HepG2 (cell line): ENCODE results near the gene FAM199X. TPM values are rescaled to one million over a fixed set of nuclear protein-coding genes. Genes with fewer than 3 reads are reported as not detected.

Source experiments
- ATAC-seq: fragments of 200-7000 bp; cut with Tn5 transposase; 3 replicates; pipeline ENCODE4 v1.9.1; 2020; ENCODE audit warnings: mild to moderate bottlenecking, moderate library complexity
- BruUV-seq: library from RNA; stranded (reverse); fragments of 400-500 nt; replicated peaks from 2 replicates; lab custom pipeline; 2021; lab: Mats Ljungman, UMichigan
- CTCF ChIA-PET: fragments of 300-600 bp; formaldehyde crosslinking; extraction: SDS; loops from one replicate; lab custom pipeline; 2021; ENCODE audit warnings: low total read pairs, inconsistent platforms, low intra/inter-chr PET ratio; lab: Yijun Ruan, JAX
- POLR2A ChIA-PET: fragments of 350-600 bp; sonication (Branson Sonifier 250); formaldehyde crosslinking; loops from one replicate; lab custom pipeline; 2020; ENCODE audit warnings: antibody characterized with exemption, inconsistent platforms; lab: Yijun Ruan, JAX
- DNase-seq: peaks from one replicate; pipeline ENCODE4 v3.0.0-alpha.2; 2015; ENCODE audit warnings: low spot score
- FAIRE-seq: peaks from 3 replicates; lab custom pipeline; 2011; peaks lifted over from hg19 to GRCh38; lab: Jason Lieb, UNC
- H2AFZ ChIP-seq: one replicate; pipeline ENCODE4 v1.6.1; 2011; ENCODE audit warnings: low read length, inconsistent platforms
- H3K27ac ChIP-seq: fragments of 300-600 bp; 3 replicates; pipeline ENCODE4 v1.8.0; 2011; ENCODE audit warnings: mixed run types, mild to moderate bottlenecking, mixed read lengths, low read length, inconsistent platforms; ENCODE audit not compliant: insufficient read depth; ENCODE audit errors: extremely low read length
- H3K27me3 ChIP-seq, 2 experiments: fragments of 200-600 bp in 1 of 2; 2 replicates in 1 of 2; 3 replicates in 1 of 2; pipeline versions ENCODE4 v1.6.0 to v1.8.0; 2011; ENCODE audit warnings: low read length in 2 of 2, mild to moderate bottlenecking in 2 of 2, moderate library complexity in 2 of 2, inconsistent platforms in 1 of 2; ENCODE audit not compliant: insufficient read depth in 2 of 2, control insufficient read depth in 1 of 2
- H3K36me3 ChIP-seq, 2 experiments: fragments of 200-600 bp in 1 of 2; replicated peaks in 1 of 2; 2 replicates in 1 of 2; 3 replicates in 1 of 2; pipeline versions ENCODE4 v1.5.1 to v1.8.0; 2011; ENCODE audit warnings: low read length in 2 of 2, inconsistent platforms in 1 of 2; ENCODE audit not compliant: insufficient read depth in 2 of 2, control insufficient read depth in 1 of 2
- H3K4me1 ChIP-seq: 2 replicates; pipeline ENCODE4 v1.5.1; 2012; ENCODE audit warnings: low read length, inconsistent platforms; ENCODE audit not compliant: insufficient read depth
- H3K4me2 ChIP-seq: 2 replicates; pipeline ENCODE4 v1.6.0; 2011; ENCODE audit warnings: low read depth, low read length, inconsistent platforms
- H3K4me3 ChIP-seq, 3 experiments: fragments of 200-600 bp in 1 of 3; sonication (generic), shearing (Covaris generic) in 1 of 3; replicated peaks in 1 of 3; 2 replicates each; pipeline ENCODE4 v1.5.1; 2011 to 2016; ENCODE audit warnings: low read length in 3 of 3, inconsistent platforms in 2 of 3, low read depth in 2 of 3, mild to moderate bottlenecking in 2 of 3, control low read depth in 1 of 3, mixed read lengths in 1 of 3; ENCODE audit not compliant: insufficient read depth in 1 of 3
- H3K79me2 ChIP-seq: one replicate; pipeline ENCODE4 v1.6.1; 2011; ENCODE audit warnings: low read length, inconsistent platforms; ENCODE audit not compliant: insufficient read depth
- H3K9ac ChIP-seq: 2 replicates; pipeline ENCODE4 v1.6.0; 2011; ENCODE audit warnings: mild to moderate bottlenecking, low read depth, low read length, inconsistent platforms; ENCODE audit not compliant: insufficient read depth
- H3K9me3 ChIP-seq: 2 replicates; pipeline ENCODE4 v1.5.1; 2012; ENCODE audit warnings: mild to moderate bottlenecking, low read length
- H4K20me1 ChIP-seq: 2 replicates; pipeline ENCODE4 v1.6.0; 2011; ENCODE audit warnings: inconsistent platforms, mild to moderate bottlenecking, low read length, moderate library complexity; ENCODE audit not compliant: insufficient read depth
- CCDC6 ChIP-seq: sonication (generic); formaldehyde crosslinking; IDR thresholded peaks from 2 replicates; pipeline ENCODE4 v1.8.1; 2022; ENCODE audit warnings: mild to moderate bottlenecking, missing genetic modification reagents, moderate library complexity
- FOXC1 ChIP-seq: sonication (generic); formaldehyde crosslinking; IDR thresholded peaks from 2 replicates; pipeline ENCODE4 v1.8.0; 2022; ENCODE audit warnings: mild to moderate bottlenecking, missing genetic modification reagents, borderline replicate concordance
- HOXA5 ChIP-seq: sonication (generic); formaldehyde crosslinking; IDR thresholded peaks from 2 replicates; pipeline ENCODE4 v1.4.0; 2020; ENCODE audit warnings: missing genetic modification reagents
- JDP2 ChIP-seq: sonication (generic); formaldehyde crosslinking; IDR thresholded peaks from 2 replicates; pipeline ENCODE4 v1.8.1; 2022; ENCODE audit warnings: missing genetic modification reagents, borderline replicate concordance
- MBNL3 ChIP-seq: fragments of 250-450 bp; sonication (Bioruptor Pico); conservative IDR thresholded peaks from 2 replicates; pipeline ENCODE4 v1.8.0; 2022; ENCODE audit warnings: mild to moderate bottlenecking, inconsistent platforms
- NFRKB ChIP-seq: fragments of 450-650 bp; IDR thresholded peaks from 2 replicates; pipeline ENCODE4 v1.6.1; 2017
- ONECUT2 ChIP-seq: sonication (generic); formaldehyde crosslinking; IDR thresholded peaks from 2 replicates; pipeline ENCODE4 v1.4.0; 2020; ENCODE audit warnings: missing genetic modification reagents
- PHF8 ChIP-seq: sonication (generic); formaldehyde crosslinking; IDR thresholded peaks from 2 replicates; pipeline ENCODE4 v1.5.0; 2020; ENCODE audit warnings: missing genetic modification reagents
- TAF15 ChIP-seq: fragments of 200-400 bp; formaldehyde crosslinking; IDR thresholded peaks from one replicate; pipeline ENCODE4 v1.6.1; 2018; ENCODE audit warnings: mild to moderate bottlenecking, low read depth, low read length; ENCODE audit not compliant: poor library complexity, severe bottlenecking
- THAP9 ChIP-seq: sonication (generic); formaldehyde crosslinking; IDR thresholded peaks from 2 replicates; pipeline ENCODE4; 2020; ENCODE audit warnings: missing genetic modification reagents, mild to moderate bottlenecking, borderline replicate concordance
- XRCC5 ChIP-seq: fragments of 200-400 bp; formaldehyde crosslinking; optimal IDR thresholded peaks from 2 replicates; pipeline ENCODE3; 2017; ENCODE audit warnings: mild to moderate bottlenecking, low read length
- ZNF639 ChIP-seq: conservative IDR thresholded peaks from 2 replicates; pipeline ENCODE4 v1.6.1; 2018; ENCODE audit warnings: missing genetic modification reagents
- ZNF780A ChIP-seq: sonication (generic); formaldehyde crosslinking; IDR thresholded peaks from 2 replicates; pipeline ENCODE4 v1.8.0; 2022; ENCODE audit warnings: mild to moderate bottlenecking, missing genetic modification reagents, moderate library complexity
- ZNF790 ChIP-seq: sonication (generic); formaldehyde crosslinking; IDR thresholded peaks from 2 replicates; pipeline ENCODE4 v1.8.0; 2022; ENCODE audit warnings: missing genetic modification reagents, mild to moderate bottlenecking, borderline replicate concordance
- ZNF83 ChIP-seq: sonication (generic); formaldehyde crosslinking; IDR thresholded peaks from 2 replicates; pipeline ENCODE4 v1.4.0; 2020; ENCODE audit warnings: missing genetic modification reagents, mild to moderate bottlenecking, borderline replicate concordance
- ZNF891 ChIP-seq: sonication (generic); formaldehyde crosslinking; IDR thresholded peaks from 2 replicates; pipeline ENCODE4 v1.5.0; 2020; ENCODE audit warnings: mild to moderate bottlenecking, missing genetic modification reagents
- WGBS: methylation state at CpG from one replicate; pipeline ENCODE4 v1.1.6; 2017; ENCODE audit warnings: low lambda C conversion rate; 5-methylcytosine and 5-hydroxymethylcytosine counted together
- in situ Hi-C: cut with HindIII; loops from 2 replicates; pipeline ENCODE4 v1.10.0; 2017; ENCODE audit warnings: low pct_unique_long_range_greater_than_20kb; ENCODE audit not compliant: extremely low pct_ligation_motif_present
- intact Hi-C: fragments of 100-400 bp; cut with micrococcal nuclease; formaldehyde crosslinking; loops from one replicate; pipeline ENCODE4 v1.10.0; 2022; ENCODE audit not compliant: unreplicated experiment
- polyA plus RNA-seq, 8 experiments: library from polyadenylated mRNA; depleted of rRNA in 3 of 8; stranded (reverse) in 7 of 8; unstranded in 1 of 8; fragments of >200 nt; fragmentation: Illumina TruSeq in 4 of 8; extraction: Trizol in 4 of 8; gene quantifications; 2 replicates each; pipeline versions ENCODE4 v1.2.1 to v1.2.3, GENCODE V29; 2011 to 2016; ENCODE audit warnings: low read depth in 4 of 8, missing spikeins in 1 of 8, mixed read lengths in 1 of 8; ENCODE audit not compliant: insufficient read depth in 1 of 8
- total RNA-seq, 5 experiments: library from RNA; depleted of rRNA; stranded (reverse); fragments of >200 nt; fragmentation: Illumina TruSeq; extraction: Trizol; gene quantifications; 2 replicates each; pipeline ENCODE4 v1.2.3, GENCODE V29; 2016; ENCODE audit warnings: low read depth in 1 of 5
- TF ChIP-seq, protein P1 (sequence below): sonication (generic); formaldehyde crosslinking; IDR thresholded peaks from 2 replicates; pipeline ENCODE4 v1.8.0; 2022; ENCODE audit warnings: mild to moderate bottlenecking, missing genetic modification reagents, moderate library complexity
- TF ChIP-seq, protein P2 (sequence below): sonication (generic); formaldehyde crosslinking; IDR thresholded peaks from 2 replicates; pipeline ENCODE4 v1.8.0; 2022; ENCODE audit warnings: missing genetic modification reagents, mild to moderate bottlenecking, inconsistent platforms, borderline replicate concordance

FAM199X gene
- total and polyA plus RNA-seq, 2 of the 13 experiments (the other 11 are each of a cell fraction or from before 2014, with no cell fraction given) = 5.1 to 18.0 TPM

GRCh38 chrX:104134583-104135261 is 31.5 kb upstream of the FAM199X start (continued):
- TF ChIP-seq THAP9 (no peak), NFRKB (no peak), ZNF83 (no peak), PHF8 (CRISPR knock-in tag) (no peak)

GRCh38 chrX:104135677-104136076 is 30.6 kb upstream of the FAM199X start:
- no peaks in the 10 kb centered on the region for H3K36me3 ChIP-seq
- H3K4me3 ChIP-seq = no peak overlapping the region
- 92% methylated on average over 1 of the region's 1 CpG for WGBS
- no peaks in the 10 kb centered on the region for H3K79me2 ChIP-seq
- FAIRE-seq (no peak), DNase-seq (no peak), ATAC-seq (no peak)
- ChIA-PET POLR2A (no interaction called here), CTCF (interaction anchor here (1.1 kb wide), 1 partner anchor 38 kb away, joined by 4 read pairs; no protein-coding TSS in a partner anchor)
- intact Hi-C loops = loop anchor here (1.0 kb wide), 1 partner anchor 37 kb away; no protein-coding TSS in a partner anchor
- in situ Hi-C loops = no loop called here
- no TSS peak for BruUV-seq
- H3K4me2 ChIP-seq = no peak overlapping the region
- no peak overlapping the region for H3K9ac ChIP-seq
- H2AFZ ChIP-seq = no peak overlapping the region
- H3K27me3 ChIP-seq = no peaks in the 10 kb centered on the region
- no peaks in the 10 kb centered on the region for H3K9me3 ChIP-seq
- H4K20me1 ChIP-seq = no peaks in the 10 kb centered on the region
- H3K27ac ChIP-seq = no peak overlapping the region
- H3K4me1 ChIP-seq = no peaks in the 10 kb centered on the region
- TF ChIP-seq FOXC1 (CRISPR knock-in tag) (no peak), TAF15 (no peak), MBNL3 (CRISPR knock-in tag) (no peak), ZNF790 (CRISPR knock-in tag) (no peak), JDP2 (CRISPR knock-in tag) (no peak), XRCC5 (no peak), ZNF639 (CRISPR knock-in tag) (no peak), CCDC6 (CRISPR knock-in tag) (no peak), HOXA5 (CRISPR knock-in tag) (no peak), ONECUT2 (CRISPR knock-in tag) (no peak), ZNF780A (CRISPR knock-in tag) (no peak), ZNF891 (CRISPR knock-in tag) (no peak)
- TF ChIP-seq, protein P1, sequence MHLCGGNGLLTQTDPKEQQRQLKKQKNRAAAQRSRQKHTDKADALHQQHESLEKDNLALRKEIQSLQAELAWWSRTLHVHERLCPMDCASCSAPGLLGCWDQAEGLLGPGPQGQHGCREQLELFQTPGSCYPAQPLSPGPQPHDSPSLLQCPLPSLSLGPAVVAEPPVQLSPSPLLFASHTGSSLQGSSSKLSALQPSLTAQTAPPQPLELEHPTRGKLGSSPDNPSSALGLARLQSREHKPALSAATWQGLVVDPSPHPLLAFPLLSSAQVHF = no peak
- TF ChIP-seq, protein P2, sequence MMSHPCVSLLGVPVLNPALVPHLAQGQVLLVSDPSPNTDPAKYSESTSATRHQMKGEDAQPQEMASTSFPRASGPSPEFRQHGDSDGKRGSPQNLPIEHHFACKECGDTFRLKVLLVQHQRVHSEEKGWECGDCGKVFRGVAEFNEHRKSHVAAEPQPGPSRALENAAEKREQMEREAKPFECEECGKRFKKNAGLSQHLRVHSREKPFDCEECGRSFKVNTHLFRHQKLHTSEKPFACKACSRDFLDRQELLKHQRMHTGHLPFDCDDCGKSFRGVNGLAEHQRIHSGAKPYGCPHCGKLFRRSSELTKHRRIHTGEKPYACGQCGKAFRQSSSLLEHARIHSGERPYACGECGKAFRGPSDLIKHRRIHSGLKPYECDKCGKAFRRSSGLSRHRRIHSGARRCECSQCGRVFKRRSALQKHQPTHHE (CRISPR knock-in tag) = no peak
